ENCODE measurements around the gene JCAD. TPM values are rescaled to one million over a fixed set of nuclear protein-coding genes. Genes with fewer than 3 reads are reported as not detected.

JCAD gene
- polyA plus RNA-seq, 2 of the 4 experiments (the other 2 are of a cell fraction), result 4.4 to 6.4 TPM

- Histone ChIP-seq H3K27ac (no peak overlapping the region), H3K4me2 (no peak overlapping the region), H3K4me1 (no peaks in the 10 kb centered on the region), H3K4me3 (no peak overlapping the region), H3K9me3 (no peaks in the 10 kb centered on the region)
- ATAC-seq (no peak), DNase-seq (ENCODE audit: low read depth in 1 of 2, low spot score in 1 of 2) (no peak), FAIRE-seq (no peak)
- TF ChIP-seq CEBPB (IDR thresholded peaks at IDR 0.05), result no peak
- CTCF ChIA-PET, result interaction anchor here (1.7 to 2.1 kb wide), 2 partner anchors 18 to 28 kb away, joined by 4 to 10 read pairs; no protein-coding TSS in a partner anchor
- 76% methylated on average over 7 of the region's 7 CpGs for WGBS (ENCODE audit: missing lambda C conversion rate)
- POLR2A ChIA-PET, result no interaction called here
Measured at GRCh38 chr10:30029872-30030256, 29.5 kb downstream of the JCAD start.

- Histone ChIP-seq H3K27ac (no peak overlapping the region), H3K4me1 (no peaks in the 10 kb centered on the region), H3K9me3 (no peaks in the 10 kb centered on the region), H3K4me2 (no peak overlapping the region), H3K4me3 (no peak overlapping the region)
- ChIA-PET CTCF (interaction anchor here (1.7 to 2.1 kb wide), 2 partner anchors 17 to 27 kb away, joined by 4 to 10 read pairs; no protein-coding TSS in a partner anchor), POLR2A (no interaction called here)
- ATAC-seq (no peak), FAIRE-seq (no peak), DNase-seq (ENCODE audit: low read depth in 1 of 2, low spot score in 1 of 2) (no peak)
- TF ChIP-seq REST (IDR thresholded peaks at IDR 0.05), result no peak
- TF ChIP-seq EHMT2 (IDR thresholded peaks at IDR 0.05; ENCODE audit: low read depth), result no peak
- TF ChIP-seq PHF8 (IDR thresholded peaks at IDR 0.05; ENCODE audit: borderline replicate concordance, low read depth), result no peak
- no peak for TF ChIP-seq CEBPB (IDR thresholded peaks at IDR 0.05)
- TF ChIP-seq MAX (IDR thresholded peaks at IDR 0.05), result no peak
- TF ChIP-seq, protein P1, sequence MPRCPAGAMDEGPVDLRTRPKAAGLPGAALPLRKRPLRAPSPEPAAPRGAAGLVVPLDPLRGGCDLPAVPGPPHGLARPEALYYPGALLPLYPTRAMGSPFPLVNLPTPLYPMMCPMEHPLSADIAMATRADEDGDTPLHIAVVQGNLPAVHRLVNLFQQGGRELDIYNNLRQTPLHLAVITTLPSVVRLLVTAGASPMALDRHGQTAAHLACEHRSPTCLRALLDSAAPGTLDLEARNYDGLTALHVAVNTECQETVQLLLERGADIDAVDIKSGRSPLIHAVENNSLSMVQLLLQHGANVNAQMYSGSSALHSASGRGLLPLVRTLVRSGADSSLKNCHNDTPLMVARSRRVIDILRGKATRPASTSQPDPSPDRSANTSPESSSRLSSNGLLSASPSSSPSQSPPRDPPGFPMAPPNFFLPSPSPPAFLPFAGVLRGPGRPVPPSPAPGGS (IDR thresholded peaks at IDR 0.05), result no peak
- TF ChIP-seq TP53 (CRISPR knock-in tag; IDR thresholded peaks at IDR 0.05), result no peak
- TF ChIP-seq NPAS2 (CRISPR knock-in tag; IDR thresholded peaks at IDR 0.05; ENCODE audit: borderline replicate concordance), result no peak
- TF ChIP-seq, protein P2, sequence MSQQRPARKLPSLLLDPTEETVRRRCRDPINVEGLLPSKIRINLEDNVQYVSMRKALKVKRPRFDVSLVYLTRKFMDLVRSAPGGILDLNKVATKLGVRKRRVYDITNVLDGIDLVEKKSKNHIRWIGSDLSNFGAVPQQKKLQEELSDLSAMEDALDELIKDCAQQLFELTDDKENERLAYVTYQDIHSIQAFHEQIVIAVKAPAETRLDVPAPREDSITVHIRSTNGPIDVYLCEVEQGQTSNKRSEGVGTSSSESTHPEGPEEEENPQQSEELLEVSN (IDR thresholded peaks at IDR 0.05; ENCODE audit: borderline replicate concordance, low read depth), result no peak
- no peak for TF ChIP-seq SREBF2 (IDR thresholded peaks at IDR 0.05)
- TF ChIP-seq EP300 (IDR thresholded peaks at IDR 0.05), result no peak
- TF ChIP-seq JUNB (IDR thresholded peaks at IDR 0.05), result no peak
- no peak for TF ChIP-seq NR3C1 (IDR thresholded peaks at IDR 0.05)
- TF ChIP-seq ZNF302 (CRISPR knock-in tag; IDR thresholded peaks at IDR 0.05), result no peak
- TF ChIP-seq GATA3 (IDR thresholded peaks at IDR 0.05; ENCODE audit: borderline replicate concordance), result no peak
- no peak for TF ChIP-seq HOXA7 (CRISPR knock-in tag; IDR thresholded peaks at IDR 0.05)
- no peak for TF ChIP-seq MAZ (IDR thresholded peaks at IDR 0.05; ENCODE audit: borderline replicate concordance, low read depth, low read length)
- no peak for TF ChIP-seq RNF2 (IDR thresholded peaks at IDR 0.05; ENCODE audit: borderline replicate concordance, low read depth)
- WGBS (ENCODE audit: missing lambda C conversion rate), result 90% methylated on average over 19 of the region's 19 CpGs
Measured at GRCh38 chr10:30029164-30029871, 30.1 kb downstream of the JCAD start.

All from A549 (cell line).